Mesothelial cell of epicardium (in vitro differentiated cells): Measurements from ENCODE around the gene ZDHHC14. TPM values are rescaled to one million over a fixed set of nuclear protein-coding genes. Genes with fewer than 3 reads are reported as not detected.

ENCODE experiments used
- DNase-seq, 2 experiments: peaks; one replicate each; pipeline ENCODE4 v3.0.0; 2021; ENCODE audit warnings: low spot score in 2 of 2; ENCODE audit not compliant: unreplicated experiment in 2 of 2
- H3K27ac Mint-ChIP-seq: 2 replicates; pipeline ENCODE4 v1.8.0; 2021; ENCODE audit warnings: mixed read lengths
- H3K27me3 Mint-ChIP-seq: 2 replicates; pipeline ENCODE4 v1.8.0; 2021; ENCODE audit warnings: low read depth, mixed read lengths
- H3K36me3 Mint-ChIP-seq: 2 replicates; pipeline ENCODE4 v1.8.0; 2021; ENCODE audit warnings: mixed read lengths
- H3K4me1 Mint-ChIP-seq: 2 replicates; pipeline ENCODE4 v1.8.0; 2021; ENCODE audit warnings: mixed read lengths
- H3K4me3 Mint-ChIP-seq: 2 replicates; pipeline ENCODE4 v1.8.0; 2021; ENCODE audit warnings: mild to moderate bottlenecking, moderate library complexity, mixed read lengths
- H3K9me3 Mint-ChIP-seq: 2 replicates; pipeline ENCODE4 v1.8.0; 2021; ENCODE audit warnings: mixed read lengths
- total RNA-seq: library from RNA; stranded (reverse); gene quantifications from 3 replicates; pipeline ENCODE4 v1.2.1, GENCODE V29; 2021
- TF ChIP-seq, protein P1 (sequence below): fragments of 200-600 bp; sonication (generic); IDR thresholded peaks from one replicate; pipeline ENCODE4 v1.5.0; 2021; ENCODE audit warnings: antibody characterized with exemption; ENCODE audit not compliant: unreplicated experiment

Gene ZDHHC14
- total RNA-seq, 1 donor from 2014 or later: 11.3 TPM

DNA sequence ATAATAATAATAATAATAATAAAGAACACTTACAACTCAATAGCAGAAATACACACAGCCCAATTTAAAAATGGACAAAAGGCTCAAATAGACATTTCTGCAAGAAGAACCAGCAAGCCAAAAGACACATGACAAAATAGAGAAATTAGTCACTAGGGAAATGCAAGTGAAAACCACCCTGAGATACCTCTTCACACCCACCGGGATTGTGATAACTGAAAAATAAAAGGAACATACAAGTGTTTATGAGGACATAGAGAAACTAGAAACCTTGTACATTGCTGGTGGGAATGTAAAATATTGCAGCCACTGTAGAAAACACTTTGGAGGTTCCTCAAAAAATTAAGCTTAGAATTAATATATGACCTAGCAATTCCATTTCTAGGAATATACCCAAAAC, 59.2 kb downstream of the ZDHHC14 start:
- Mint-ChIP-seq H3K4me1 (peaks cover 11% of the 10 kb centered on the region), H3K27ac (no peak overlapping the region), H3K9me3 (peaks cover 4% of the 10 kb centered on the region), H3K4me3 (no peak overlapping the region), H3K36me3 (peaks cover 4% of the 10 kb centered on the region), H3K27me3 (no peaks in the 10 kb centered on the region)
- TF ChIP-seq, protein P1, sequence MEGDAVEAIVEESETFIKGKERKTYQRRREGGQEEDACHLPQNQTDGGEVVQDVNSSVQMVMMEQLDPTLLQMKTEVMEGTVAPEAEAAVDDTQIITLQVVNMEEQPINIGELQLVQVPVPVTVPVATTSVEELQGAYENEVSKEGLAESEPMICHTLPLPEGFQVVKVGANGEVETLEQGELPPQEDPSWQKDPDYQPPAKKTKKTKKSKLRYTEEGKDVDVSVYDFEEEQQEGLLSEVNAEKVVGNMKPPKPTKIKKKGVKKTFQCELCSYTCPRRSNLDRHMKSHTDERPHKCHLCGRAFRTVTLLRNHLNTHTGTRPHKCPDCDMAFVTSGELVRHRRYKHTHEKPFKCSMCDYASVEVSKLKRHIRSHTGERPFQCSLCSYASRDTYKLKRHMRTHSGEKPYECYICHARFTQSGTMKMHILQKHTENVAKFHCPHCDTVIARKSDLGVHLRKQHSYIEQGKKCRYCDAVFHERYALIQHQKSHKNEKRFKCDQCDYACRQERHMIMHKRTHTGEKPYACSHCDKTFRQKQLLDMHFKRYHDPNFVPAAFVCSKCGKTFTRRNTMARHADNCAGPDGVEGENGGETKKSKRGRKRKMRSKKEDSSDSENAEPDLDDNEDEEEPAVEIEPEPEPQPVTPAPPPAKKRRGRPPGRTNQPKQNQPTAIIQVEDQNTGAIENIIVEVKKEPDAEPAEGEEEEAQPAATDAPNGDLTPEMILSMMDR: no peak
- no peak for DNase-seq

DNA sequence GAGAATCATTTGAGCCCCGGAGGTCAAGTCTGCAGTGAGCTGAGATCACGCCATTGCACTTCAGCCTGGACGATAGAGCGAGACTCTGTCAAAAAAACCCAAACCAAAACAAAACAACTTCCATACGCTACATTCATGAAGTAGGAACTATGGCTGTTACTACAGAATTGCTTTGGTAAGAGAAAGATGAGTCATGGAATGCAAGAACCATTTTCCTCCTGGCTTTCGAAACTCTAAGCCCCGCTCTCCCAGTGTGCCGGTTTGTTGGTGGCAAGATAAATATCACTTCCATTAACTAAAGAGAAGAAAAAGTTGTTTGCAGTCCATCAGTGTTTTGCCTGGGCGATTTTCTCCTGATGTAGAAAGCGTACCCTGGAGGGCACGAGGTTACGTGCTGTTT, 61.3 kb downstream of the ZDHHC14 start:
- no peak overlapping the region for H3K27ac Mint-ChIP-seq
- no peaks in the 10 kb centered on the region for H3K27me3 Mint-ChIP-seq
- peaks cover 4% of the 10 kb centered on the region for H3K36me3 Mint-ChIP-seq
- no peak overlapping the region for H3K4me3 Mint-ChIP-seq
- H3K9me3 Mint-ChIP-seq: peaks cover 4% of the 10 kb centered on the region
- TF ChIP-seq, protein P1: no peak
- no peak for DNase-seq
- H3K4me1 Mint-ChIP-seq: peaks cover 11% of the 10 kb centered on the region

DNA sequence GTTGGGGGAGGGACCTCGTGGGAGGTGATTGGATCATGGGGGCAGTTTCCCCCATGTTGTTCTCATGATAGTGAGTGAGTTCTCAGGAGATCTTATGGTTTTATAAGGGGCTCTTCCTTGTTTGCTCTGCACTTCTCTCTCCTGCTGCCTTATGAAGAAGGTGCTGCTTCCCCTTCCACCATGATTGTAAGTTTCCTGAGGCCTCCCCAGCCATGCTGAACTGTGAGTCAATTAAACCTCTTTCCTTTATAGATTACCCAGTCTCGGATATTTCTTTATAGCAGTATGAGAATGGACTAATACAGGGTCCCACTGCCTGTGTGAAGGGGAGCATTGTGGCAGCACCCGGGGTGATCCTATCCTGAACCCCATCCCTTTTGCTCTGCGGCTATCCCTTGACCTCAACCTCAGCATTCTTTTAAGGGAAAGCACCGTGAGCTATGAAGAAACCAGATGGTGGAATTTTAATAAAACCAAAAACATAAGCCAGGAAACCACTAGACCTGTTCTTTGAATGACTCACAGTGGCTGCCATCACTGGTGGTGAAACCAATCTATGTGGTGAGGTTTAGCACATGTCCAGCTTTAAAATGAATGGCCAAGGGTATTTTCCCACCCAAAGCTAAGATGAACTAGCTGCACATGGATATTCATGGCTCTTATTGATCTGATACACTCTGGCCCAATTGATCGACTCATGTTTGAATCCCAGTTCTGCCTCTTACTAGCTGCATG, 62.2 kb downstream of the ZDHHC14 start:
- H3K27me3 Mint-ChIP-seq: no peaks in the 10 kb centered on the region
- TF ChIP-seq, protein P1: no peak

DNA sequence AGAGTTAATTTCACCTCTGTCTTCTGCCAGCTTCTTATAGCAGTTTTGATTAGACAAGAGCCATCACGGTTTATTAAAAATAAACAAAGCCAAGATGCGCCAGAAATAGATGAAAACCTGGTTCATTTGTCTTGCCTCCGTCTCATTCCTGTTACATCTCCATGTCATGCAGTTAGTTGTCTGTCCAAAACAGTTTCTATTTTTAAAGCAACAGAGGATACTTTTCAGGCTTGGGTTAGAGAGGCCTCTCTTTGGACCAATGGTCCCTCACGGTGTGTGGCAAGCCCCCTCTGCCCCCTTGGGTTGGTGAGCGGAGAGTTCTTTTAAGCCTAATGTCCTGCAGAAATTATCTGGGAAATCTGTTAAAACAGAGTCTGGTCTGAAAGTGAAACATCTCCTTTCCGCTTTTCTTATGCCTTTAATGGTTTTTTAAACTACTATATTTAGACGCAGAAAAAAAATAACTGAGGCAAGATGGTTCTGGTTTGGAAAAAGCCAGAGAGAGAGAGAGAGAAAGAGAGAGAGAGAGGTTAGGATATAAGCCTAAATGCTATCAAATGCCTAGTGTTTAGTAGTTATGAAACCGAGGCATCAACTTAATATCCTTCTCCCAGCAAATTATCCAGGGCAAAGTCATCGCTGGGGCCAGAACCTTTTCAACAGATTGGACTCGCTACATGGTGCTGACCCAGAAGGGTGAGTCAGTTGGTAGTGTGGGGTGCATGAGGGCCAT, 64.5 kb downstream of the ZDHHC14 start:
- Mint-ChIP-seq H3K27ac (no peak overlapping the region), H3K9me3 (no peaks in the 10 kb centered on the region), H3K4me3 (no peak overlapping the region), H3K4me1 (peaks cover 13% of the 10 kb centered on the region), H3K36me3 (no peaks in the 10 kb centered on the region), H3K27me3 (no peaks in the 10 kb centered on the region)
- no peak for DNase-seq
- TF ChIP-seq, protein P1: no peak

More for the DNA sequence above, 62.2 kb downstream of the ZDHHC14 start:
- DNase-seq: no peak
- no peak overlapping the region for H3K27ac Mint-ChIP-seq
- peaks cover 8% of the 10 kb centered on the region for H3K4me1 Mint-ChIP-seq
- peaks cover 4% of the 10 kb centered on the region for H3K36me3 Mint-ChIP-seq
- H3K4me3 Mint-ChIP-seq: no peak overlapping the region
- peaks cover 4% of the 10 kb centered on the region for H3K9me3 Mint-ChIP-seq

DNA sequence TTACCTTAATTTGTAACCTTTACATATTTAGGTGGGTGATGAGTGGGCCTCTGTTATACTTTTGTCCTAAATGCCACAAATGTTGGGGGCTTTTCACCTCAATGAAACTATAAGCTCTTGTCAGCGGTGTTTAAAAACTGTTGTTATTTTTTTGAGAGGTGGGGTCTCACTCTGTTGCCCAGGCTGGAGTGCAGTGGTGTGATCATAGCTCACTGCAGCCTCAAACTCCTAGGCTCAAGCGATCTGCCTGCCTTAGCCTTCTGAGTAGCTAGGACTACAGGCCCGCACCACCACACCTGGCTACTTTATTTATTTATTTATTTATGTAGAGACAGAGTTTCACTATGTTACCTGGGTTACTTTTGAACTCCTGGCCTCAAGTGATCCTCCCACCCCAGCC, 66.7 kb downstream of the ZDHHC14 start:
- Mint-ChIP-seq H3K27me3 (no peaks in the 10 kb centered on the region), H3K4me3 (no peak overlapping the region), H3K36me3 (no peaks in the 10 kb centered on the region), H3K4me1 (peaks cover 17% of the 10 kb centered on the region), H3K27ac (no peak overlapping the region), H3K9me3 (no peaks in the 10 kb centered on the region)
- TF ChIP-seq, protein P1: no peak
- no peak for DNase-seq
